C4-2B (cell line): Measurements from ENCODE around the gene LATS2.

ENCODE experiments used
- H3K27ac ChIP-seq: fragments of 450-650 bp; 2 replicates; pipeline ENCODE4 v1.5.1; 2017
- CTCF ChIP-seq: fragments of 450-650 bp; conservative IDR thresholded peaks from 2 replicates; pipeline ENCODE4 v1.5.1; 2017; ENCODE audit warnings: mild to moderate bottlenecking
- ZFX ChIP-seq: fragments of 450-650 bp; IDR thresholded peaks from 2 replicates; pipeline ENCODE4 v1.6.1; 2017

LATS2 gene

GRCh38 chr13:21014139-21014501 lies 47.3 kb downstream of the LATS2 start:
- TF ChIP-seq CTCF (no peak), ZFX (no peak)
- peak overlapping the region; percentile 94 for H3K27ac ChIP-seq

- H3K27ac ChIP-seq = peak overlapping the region; percentile 94
- TF ChIP-seq CTCF = no peak
- no peak for TF ChIP-seq ZFX
These were observed 47.7 kb downstream of the LATS2 start for GRCh38 chr13:21013682-21014038.

GRCh38 chr13:21012841-21013681 lies 48.3 kb downstream of the LATS2 start:
- TF ChIP-seq ZFX (no peak), CTCF (no peak)
- peak overlapping the region; percentile 94 for H3K27ac ChIP-seq

GRCh38 chr13:21012211-21012610 lies 49.2 kb downstream of the LATS2 start:
- peak overlapping the region; percentile 94; the same call in 1 of the 2 replicates for H3K27ac ChIP-seq
- no peak for TF ChIP-seq CTCF
- TF ChIP-seq ZFX = no peak

- TF ChIP-seq CTCF (no peak), ZFX (no peak)
- H3K27ac ChIP-seq = no peak overlapping the region
These were observed 50.0 kb downstream of the LATS2 start for GRCh38 chr13:21011378-21011777.

- TF ChIP-seq ZFX (no peak), CTCF (no peak)
- H3K27ac ChIP-seq = peak overlapping the region; percentile 44; the same call in 1 of the 2 replicates
These were observed 50.8 kb downstream of the LATS2 start for GRCh38 chr13:21010621-21011020.

- no peak overlapping the region for H3K27ac ChIP-seq
- TF ChIP-seq CTCF = no peak
- no peak for TF ChIP-seq ZFX
These were observed 52.4 kb downstream of the LATS2 start for GRCh38 chr13:21009036-21009435.
